HG02840 (cell line): ENCODE data around the gene COQ9.
"Not testable (repeated sequence)": the region's sequence is repeated elsewhere in the genome, so short reads cannot be mapped to it uniquely, and the experiment has no call there.

Experiments used
- ATAC-seq: cut with Tn5 transposase; IDR thresholded peaks from one replicate; pipeline ENCODE4 v1.9.1; 2021; ENCODE audit warnings: mild to moderate bottlenecking, moderate library complexity, moderate number of reproducible peaks; ENCODE audit not compliant: unreplicated experiment, low FRiP score

Gene COQ9

DNA sequence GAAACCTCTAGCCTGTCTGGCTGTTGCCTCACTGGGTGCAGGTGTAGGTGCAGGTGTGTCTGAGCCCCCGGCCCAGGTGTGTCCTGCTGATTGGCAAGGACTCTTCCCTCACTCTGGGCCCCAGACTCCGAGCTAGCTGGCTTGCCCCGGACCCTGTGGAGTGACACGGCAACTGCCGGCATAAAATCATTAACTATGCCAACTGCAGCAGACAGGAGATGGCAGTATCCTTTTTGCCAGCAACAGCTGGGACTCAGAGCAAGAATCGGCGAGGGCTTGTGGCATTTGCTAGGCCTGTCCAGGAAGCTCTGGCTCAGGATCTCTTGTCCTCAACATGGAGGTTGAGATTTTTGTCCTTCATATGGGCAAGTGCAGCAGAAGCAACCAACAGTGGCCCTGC lies 20.9 kb upstream of the COQ9 start:
- no peak for ATAC-seq

DNA sequence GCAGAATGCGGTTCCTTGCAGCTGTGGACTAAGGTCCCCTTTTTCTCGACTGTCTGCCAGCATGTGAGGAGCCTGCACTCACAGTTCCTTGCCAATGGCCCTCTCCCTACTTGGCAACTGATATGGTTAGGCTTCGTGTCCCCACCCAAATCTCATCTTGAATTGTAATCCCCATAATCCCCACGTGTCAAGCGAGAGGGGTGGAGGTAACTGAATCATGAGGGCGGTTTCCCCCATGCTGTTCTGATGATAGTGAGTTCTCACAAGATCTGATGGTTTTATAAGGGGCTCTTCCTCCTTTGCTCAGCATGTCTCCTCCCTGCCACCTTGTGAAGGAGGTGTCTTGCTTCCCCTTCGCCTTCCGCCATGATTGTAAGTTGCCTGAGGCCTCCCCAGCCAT lies 20.0 kb upstream of the COQ9 start:
- no peak for ATAC-seq

DNA sequence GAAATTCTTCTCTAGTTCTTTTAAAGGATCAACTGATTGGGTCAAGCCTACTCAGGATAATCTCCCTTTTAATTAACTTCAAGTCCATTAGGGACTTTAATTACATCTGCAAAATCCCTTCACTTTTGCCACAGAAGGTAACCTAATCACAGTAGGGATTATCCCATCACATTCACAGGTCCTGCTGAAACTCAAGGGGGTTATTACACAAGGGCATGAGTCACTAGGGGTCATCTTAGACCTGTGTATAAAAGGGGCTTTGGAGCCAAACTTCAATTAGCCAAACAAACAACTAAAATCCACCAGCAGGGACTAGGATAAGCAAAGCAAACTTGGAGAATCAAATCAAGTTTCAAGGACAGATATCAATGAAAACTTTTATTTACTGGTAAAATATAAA lies 19.5 kb upstream of the COQ9 start:
- no peak for ATAC-seq

DNA sequence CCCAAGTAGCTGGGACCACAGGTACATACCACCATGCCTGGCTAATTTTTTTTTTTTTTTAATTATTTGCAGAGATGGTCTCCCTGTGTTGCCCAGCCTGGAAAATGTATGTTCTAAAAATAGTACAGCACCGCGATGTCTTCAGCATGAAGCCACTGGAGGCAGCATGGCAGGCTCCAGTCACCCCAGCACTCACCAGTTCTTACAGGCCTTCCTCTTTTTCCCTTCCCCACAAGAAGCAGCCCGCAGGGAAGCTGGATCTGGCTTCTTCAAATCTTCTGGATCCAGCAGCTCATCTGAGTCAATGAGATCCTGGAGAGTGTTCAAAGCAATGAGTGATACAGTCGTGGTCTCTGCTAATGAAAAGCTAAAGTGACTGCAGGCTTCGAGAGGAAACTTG lies 16.3 kb upstream of the COQ9 start:
- ATAC-seq: no peak

DNA sequence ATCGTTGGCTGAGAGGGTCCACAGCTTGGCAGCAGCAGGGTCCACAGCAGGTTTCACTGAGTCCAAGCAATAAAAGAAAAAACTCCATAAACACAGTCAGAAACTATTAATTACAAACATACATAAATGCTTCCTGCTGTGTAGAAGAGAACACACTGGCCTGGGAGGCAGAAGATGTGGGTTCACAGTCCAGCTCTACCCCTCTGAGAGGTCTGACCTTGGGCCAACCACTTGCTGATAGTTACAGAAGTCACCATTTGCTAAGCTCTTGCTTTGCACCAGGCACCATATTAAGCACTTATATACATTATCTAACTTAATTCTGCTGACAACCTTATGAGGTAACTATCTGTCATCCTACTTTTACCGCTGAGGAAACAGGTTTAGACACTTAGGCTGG lies 14.8 kb upstream of the COQ9 start:
- ATAC-seq: no peak

DNA sequence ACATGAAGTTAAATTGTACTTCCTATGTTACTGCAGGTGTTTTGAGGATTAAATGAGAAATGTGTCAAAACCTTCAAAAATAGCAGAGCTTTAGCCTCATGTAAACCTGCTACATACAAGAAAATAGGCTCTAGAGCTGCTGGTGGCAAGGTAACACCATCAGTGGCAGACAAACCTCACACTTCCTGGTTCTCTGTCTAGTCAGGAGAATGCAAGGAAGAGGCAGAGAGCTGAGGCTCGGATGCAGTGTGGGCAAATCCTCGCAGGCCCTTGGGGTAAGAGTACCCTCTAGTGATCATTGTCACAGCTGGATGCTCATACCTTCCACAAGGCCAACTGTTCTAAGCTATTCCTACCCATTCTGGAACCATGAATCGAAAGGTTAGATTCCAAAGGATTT lies 14.3 kb upstream of the COQ9 start:
- no peak for ATAC-seq

DNA sequence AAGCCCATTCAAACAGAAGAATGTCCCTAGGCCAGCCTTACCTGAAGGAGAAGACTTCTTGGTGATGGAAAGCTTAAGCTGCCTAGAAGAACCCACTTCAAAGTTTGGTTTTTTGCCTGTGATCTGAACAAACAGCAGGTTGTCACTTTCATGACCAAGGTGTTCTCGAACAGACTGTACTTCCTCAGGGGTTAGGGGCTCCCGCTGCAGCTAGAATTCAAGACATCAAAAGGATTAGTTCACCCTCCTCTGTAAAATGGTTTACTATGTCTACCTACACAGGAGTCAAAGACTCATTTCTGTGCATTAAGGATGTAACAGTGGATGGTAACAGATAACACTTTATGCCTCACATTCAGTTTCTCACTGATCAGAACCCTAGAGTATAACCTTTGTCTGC lies 13.3 kb upstream of the COQ9 start:
- ATAC-seq: no peak

DNA sequence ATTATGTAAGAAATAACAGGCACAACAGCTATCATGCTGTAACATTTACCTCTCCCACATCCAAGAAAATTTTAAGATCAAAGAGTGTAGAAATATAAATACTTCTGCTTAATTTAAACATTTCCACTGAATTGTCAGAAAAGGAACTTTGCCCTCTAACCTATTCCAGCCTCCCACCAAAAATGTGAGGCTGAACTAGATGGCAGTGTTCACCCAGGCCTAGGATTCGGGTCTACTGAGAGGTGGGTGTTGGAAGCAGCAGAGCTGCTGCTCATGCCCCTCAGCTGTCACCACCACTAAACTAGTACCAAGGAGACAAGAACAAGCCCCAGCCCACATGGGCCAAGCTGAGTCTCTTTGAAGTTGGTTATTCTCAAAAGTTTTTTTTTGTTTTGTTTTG lies 11.4 kb upstream of the COQ9 start:
- ATAC-seq: no peak

DNA sequence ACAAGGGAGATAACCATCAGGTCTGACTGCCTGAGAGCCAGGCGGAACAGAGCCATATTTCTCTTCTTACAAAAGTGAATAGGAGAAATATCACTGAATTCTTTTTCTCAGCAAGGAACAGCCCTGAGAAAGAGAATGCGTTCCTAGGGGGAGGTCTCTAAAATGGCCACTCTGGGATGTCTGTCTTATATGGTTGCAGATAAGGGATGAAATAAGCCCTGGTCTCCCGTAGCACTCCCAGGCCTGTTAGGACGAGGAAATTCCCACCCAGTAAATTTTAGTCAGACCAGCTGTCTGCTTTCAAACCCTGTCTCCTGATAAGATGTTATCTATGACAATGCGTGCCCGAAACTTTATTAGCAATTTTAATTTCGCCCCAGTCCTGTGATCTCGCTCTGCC lies 7.3 kb upstream of the COQ9 start:
- ATAC-seq: not testable (repeated sequence)

DNA sequence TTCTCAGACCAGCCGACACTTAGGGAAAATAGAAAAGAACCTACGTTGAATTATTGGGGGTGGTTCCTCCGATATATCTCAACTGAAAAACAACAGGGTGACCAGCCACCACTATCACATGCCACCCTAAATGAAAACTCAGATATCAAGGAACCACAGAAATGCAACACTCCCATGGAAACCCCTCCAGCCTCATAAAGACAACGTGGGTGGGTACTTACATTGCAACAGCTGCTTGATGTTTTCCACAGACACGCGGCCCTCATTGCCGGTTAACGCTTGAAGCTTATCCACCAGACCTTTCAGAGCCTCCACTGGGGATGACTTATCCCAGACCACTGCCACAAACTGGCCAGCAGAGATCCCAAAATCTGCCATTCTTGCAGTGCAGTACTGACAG lies 6.7 kb upstream of the COQ9 start:
- ATAC-seq: not testable (repeated sequence)

DNA sequence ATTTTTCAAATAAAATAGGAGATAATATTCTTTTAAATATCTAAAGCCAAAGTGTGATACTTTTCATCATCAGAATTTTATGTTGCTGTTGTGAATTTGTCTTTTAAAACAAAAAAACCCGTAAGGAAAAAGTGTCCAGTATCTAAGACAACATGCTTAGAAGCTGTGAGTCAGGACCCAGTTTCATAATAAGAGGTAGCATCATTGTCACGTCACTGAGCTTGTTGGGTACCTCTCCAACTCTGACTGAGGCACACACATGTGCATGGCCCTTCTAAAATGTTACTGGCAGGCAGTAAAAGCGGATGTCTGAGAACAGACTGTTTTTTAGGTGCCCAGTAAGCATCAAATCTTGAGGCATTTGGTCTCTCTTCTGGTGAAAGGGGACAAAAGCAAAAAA lies 2.6 kb upstream of the COQ9 start:
- no peak for ATAC-seq

DNA sequence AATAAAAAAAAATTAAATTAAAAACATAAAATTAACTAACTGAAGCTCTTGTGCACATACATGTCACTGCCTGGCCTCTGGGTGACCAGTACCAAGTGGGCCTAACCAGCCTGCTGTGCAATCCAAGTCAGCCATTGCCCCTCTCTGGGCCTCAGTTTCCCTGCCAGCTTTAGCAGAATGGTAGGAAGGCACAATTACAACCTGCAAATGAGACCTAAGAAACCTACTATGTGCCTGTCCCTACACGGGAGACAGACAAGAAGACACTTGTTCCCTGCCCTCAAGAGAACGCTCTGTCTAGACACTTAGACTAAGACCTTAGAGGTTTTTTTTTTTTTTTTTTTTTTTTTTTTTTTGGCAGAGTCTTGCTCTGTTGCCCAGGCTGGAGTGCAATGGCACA lies 1.8 kb upstream of the COQ9 start:
- no peak for ATAC-seq

DNA sequence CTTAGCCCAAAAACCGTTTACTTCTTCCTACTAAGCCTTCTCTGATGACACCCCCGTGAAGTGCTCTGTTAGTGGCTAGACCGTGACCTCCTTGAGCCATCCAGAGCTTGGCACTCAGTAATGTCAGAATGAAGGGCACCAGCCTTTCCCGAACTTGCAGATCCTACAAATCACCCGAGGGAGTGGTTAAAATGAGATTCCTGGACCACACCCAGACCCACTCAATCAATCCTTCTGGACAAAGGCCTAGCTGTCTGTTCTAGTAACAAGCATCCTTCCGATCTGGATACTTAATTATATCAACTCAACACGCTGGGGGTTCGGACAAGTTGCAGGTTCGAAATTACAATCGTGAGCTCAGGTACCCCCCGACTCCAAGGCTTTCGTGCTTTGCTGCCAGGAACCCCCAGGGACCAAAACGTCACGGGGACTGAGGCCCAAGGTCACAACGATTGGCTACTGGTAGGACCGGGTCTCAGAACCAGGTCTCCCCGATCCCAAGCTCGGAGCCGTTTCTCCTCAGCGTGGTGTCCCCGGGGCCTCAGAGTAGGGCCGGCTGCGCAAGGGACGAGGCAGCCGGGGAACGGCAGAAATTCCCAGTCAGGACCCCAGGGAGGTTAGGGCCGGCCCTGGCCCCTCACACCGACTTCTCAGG lies 621 bp upstream of the COQ9 start:
- peak; percentile 32 for ATAC-seq

DNA sequence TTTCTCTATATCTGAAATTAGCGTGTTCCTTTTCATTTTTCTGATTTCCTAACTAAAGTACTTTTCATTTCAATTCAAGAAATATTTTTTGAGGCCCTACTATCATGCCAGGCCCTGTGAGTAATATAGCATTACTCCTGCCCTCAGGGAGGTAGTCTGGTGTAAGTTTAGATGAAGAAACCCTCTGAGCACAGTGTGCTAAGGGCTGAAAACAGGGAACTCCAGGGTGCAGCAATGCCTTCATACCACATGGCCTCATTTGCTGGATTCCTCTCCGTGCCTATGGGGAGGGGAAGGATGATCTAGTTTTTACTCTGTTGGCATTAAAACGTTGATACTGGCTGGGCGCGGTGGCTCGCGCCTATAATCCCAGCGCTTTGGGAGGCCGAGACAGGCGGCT lies 4.7 kb downstream of the COQ9 start:
- ATAC-seq: no peak

DNA sequence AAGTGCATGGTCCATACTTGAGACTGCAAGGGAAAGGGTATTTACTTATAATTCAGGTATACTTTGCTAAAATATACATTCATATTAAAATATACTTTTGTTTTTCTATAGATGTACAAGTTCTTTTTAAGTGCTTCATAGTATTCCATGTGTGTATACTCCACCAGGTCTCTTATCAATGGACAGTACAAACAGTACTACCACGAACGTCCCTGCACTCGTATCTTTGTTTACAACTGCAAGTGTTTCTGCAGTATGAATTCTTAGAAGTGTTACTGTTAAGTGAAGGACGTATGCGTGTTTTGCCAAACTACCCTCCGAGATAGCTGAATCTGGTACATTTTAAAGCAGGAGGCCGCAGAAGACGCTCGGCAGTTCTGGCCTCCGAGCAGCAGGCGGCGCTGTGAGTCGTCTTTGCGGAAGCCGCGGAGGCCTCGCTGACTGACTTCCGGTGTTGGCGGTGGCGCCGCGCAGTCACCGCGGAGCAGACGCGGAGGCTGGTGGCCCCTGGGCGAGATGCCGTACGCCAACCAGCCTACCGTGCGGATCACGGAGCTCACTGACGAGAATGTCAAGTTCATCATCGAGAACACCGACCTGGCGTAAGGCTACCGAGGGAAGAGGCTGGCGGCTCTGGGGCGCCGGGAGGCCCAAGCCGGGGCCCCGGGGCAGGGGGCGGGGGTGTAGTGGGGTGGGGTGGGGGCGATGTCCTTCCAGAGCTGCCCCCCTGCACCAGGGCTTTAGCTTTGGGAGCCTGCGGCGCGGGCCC lies 15.1 kb downstream of the COQ9 start, which contains the start of gene POLR2C:
Gene POLR2C, plus strand, starts transcription at position 471 of the 769 bp plus-strand sequence. Its CDS starts 46 bp downstream, at position 517.
- ATAC-seq: peak; percentile 87

DNA sequence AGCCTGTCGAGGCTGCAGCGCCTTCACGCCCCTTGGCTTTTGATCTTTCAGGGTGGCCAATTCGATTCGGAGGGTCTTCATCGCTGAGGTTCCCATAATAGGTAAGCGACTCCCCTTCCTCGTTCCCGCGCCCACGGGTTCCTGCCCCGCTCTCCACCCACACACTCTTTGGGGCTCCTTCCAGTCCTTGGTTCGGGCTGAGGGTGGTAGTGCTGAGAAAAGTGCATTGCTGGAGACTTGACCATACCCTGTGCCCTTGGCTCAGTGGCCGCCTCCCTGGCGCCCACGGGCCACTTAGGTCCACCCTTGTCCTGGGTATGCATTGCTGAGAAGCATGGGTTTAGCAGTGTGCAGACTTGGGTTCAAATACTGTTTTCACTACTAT lies 15.7 kb downstream of the COQ9 start:
- ATAC-seq: no peak

DNA sequence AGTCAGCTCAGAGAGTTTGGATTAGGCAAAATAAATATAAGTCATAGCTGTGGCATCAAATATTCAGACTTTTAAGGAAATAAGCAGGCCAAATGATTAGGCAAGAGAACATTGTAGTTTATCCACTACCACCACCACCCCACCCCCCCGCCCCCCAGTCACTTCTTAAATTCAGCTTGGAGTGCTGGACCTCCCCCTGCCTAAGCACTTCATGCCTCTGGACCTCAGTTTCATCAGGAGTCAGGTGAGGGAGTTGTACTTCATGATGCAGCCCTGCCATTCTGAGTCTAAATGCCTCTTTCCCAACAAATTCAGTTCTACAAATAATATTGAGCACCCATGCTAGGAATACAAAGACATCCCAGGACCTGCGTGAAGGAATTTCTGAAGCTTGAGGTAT lies 17.2 kb downstream of the COQ9 start:
- ATAC-seq: no peak

DNA sequence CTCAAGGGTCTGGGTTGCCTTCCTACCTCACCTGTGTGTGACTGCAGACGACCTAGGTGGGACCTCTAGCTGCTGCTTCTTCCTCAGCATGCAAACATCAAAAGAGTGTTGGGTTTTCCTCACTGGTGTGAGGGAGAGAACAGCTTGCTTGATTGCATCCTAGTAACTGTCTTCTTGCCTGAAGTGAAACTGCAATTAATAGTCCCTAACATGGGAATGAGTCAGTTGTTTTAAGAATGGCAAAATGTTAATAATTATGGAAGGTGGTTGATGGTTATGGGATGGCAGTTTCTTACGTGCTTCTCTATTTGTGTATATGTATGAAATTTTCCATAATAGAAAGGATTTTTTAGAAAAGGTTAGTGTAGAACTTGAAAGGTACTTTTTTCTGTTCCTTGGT lies 21.1 kb downstream of the COQ9 start:
- no peak for ATAC-seq

DNA sequence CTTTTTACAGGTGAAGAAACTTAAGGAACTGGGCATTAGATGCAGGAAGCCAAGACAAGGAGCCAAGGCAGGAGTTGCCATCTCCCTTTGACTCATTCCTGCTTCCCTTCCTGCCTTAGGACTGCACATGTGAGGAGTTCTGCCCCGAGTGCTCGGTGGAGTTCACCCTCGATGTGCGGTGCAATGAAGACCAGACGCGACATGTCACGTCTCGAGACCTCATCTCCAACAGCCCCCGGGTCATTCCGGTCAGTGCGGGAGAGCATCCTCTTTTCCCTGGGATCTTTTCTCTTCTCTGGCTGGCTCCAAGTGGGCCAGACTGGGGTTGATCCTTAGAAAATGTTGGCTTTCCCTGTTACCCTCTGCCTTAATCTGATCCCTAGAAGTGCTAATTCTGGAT lies 21.8 kb downstream of the COQ9 start:
- ATAC-seq: no peak

DNA sequence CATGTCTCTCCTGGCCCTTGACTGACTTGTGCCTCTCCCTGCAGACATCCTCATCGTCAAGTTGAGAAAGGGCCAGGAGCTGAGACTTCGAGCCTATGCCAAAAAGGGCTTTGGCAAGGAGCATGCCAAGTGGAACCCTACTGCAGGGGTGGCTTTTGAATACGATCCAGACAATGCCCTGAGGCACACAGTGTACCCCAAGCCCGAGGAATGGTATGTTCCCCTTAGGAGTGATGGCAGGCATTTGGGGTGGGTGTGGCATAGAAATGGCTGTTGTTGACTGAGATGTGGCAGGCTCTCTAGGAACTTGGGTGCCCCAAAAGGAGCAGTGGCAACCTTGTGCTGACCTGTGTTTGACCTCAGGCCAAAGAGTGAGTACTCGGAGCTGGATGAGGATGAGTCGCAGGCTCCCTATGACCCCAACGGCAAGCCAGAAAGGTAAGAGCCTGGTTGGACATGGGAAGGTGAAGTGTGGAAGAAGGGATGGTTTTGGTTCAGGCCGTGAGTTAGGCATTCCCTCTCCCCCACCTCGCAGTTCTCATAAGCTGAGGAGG lies 22.7 kb downstream of the COQ9 start:
- ATAC-seq: no peak

DNA sequence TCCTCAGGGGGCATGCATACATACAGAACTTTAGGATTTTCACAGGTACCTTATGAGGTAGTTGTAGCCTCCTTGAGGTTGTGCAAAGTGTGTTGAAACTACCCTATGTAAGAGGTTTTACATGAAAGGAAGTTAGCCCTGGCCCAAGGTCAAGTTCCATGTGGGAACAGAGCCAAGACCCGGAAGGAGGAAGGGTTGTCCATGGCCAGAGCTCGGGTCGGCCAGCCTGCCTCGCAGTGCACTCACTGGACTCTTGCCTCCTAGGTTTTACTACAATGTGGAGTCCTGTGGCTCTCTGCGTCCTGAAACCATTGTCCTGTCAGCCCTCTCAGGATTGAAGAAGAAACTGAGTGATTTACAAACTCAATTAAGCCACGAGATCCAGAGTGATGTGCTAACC lies 23.4 kb downstream of the COQ9 start:
- ATAC-seq: no peak

DNA sequence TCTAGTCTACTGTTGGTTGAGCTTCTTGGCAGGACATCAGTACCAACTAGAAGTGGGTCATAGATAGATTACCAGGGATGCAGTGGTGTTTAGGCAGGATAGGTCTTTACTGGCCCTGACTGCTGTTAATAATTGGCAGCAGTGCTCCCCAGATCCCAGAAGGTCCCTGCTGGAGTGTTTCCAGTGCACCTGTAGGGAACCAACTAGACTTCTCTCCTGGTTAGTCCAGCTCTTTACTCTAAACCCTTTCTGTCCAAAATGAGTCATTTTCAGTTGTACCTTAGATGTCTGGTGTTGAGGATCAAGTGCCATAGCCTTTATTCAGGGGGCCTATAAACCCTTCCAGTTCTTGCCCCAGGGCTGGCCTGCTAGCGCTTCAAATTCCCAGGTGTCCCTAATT lies 23.9 kb downstream of the COQ9 start:
- no peak for ATAC-seq
